ENCODE measurements around the gene C4orf50. TPM values are rescaled to one million over a fixed set of nuclear protein-coding genes. Genes with fewer than 3 reads are reported as not detected.

Gene C4orf50
- total RNA-seq, 1 experiment from 2014 or later, result not detected

DNA sequence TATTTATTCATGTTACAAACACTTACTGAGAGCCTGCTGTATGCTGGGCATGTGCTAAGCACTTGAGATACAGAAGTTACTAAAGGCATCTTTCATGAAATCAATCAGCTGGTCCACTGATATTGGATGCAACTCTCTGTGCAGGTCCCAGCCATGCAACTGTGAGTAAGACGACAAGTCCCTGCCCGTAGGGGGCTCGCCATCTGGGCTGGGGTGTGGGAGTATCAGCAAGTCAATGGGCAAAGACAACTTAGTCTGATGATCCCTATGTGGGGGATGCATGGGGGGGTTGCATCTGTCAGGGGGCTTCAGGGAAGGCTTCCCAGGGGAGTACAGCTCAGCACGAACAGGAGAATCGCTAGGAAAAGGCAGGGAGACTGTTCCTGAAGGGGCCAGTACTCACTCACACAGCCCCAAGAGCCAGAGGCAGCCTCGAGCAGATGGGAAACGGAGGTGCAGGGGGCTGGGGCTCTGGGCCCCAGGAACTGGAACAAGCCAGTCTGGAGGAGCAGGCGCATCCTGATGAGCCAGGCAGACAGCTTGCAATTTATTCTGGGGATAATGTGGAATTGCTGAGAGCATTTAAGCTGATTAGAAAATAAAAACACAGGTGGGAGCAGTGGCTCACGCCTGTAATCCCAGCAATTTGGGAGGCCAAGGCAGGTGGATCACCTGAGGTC, 165.6 kb downstream of the C4orf50 start:
- no peaks in the 10 kb centered on the region for H3F3A ChIP-seq (ENCODE audit: insufficient read depth, low read depth)
- H3K9me3 ChIP-seq (ENCODE audit: insufficient read depth, low read depth), result no peaks in the 10 kb centered on the region
- no peaks in the 10 kb centered on the region for H3K79me2 ChIP-seq (ENCODE audit: low read depth)
- BruUV-seq (replicated peaks), result no TSS peak
- H4K20me1 ChIP-seq (ENCODE audit: insufficient read depth), result no peaks in the 10 kb centered on the region
- H3K9me2 ChIP-seq (ENCODE audit: insufficient read depth), result no peaks in the 10 kb centered on the region
- POLR2A ChIA-PET (ENCODE audit: unreplicated experiment), result no interaction called here
- intact Hi-C loops (cut with micrococcal nuclease; ENCODE audit: unreplicated experiment), result no loop called here
- H2AFZ ChIP-seq, result no peak overlapping the region
- no peak overlapping the region for H3K4me3 ChIP-seq
- TF ChIP-seq, protein P1, sequence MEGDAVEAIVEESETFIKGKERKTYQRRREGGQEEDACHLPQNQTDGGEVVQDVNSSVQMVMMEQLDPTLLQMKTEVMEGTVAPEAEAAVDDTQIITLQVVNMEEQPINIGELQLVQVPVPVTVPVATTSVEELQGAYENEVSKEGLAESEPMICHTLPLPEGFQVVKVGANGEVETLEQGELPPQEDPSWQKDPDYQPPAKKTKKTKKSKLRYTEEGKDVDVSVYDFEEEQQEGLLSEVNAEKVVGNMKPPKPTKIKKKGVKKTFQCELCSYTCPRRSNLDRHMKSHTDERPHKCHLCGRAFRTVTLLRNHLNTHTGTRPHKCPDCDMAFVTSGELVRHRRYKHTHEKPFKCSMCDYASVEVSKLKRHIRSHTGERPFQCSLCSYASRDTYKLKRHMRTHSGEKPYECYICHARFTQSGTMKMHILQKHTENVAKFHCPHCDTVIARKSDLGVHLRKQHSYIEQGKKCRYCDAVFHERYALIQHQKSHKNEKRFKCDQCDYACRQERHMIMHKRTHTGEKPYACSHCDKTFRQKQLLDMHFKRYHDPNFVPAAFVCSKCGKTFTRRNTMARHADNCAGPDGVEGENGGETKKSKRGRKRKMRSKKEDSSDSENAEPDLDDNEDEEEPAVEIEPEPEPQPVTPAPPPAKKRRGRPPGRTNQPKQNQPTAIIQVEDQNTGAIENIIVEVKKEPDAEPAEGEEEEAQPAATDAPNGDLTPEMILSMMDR (conservative IDR thresholded peaks at IDR 0.05), result no peak
- H3K36me3 ChIP-seq (ENCODE audit: low read depth), result no peaks in the 10 kb centered on the region
- CTCF ChIA-PET, result no interaction called here
- H3K27ac ChIP-seq, result no peak overlapping the region
- DNase-seq, result no peak
- H3K4me1 ChIP-seq (replicated peaks; ENCODE audit: insufficient read depth), result no peaks in the 10 kb centered on the region
- H3K27me3 ChIP-seq (ENCODE audit: insufficient read depth, low read depth), result peaks cover 35% of the 10 kb centered on the region
- no peak overlapping the region for H3K4me2 ChIP-seq

DNA sequence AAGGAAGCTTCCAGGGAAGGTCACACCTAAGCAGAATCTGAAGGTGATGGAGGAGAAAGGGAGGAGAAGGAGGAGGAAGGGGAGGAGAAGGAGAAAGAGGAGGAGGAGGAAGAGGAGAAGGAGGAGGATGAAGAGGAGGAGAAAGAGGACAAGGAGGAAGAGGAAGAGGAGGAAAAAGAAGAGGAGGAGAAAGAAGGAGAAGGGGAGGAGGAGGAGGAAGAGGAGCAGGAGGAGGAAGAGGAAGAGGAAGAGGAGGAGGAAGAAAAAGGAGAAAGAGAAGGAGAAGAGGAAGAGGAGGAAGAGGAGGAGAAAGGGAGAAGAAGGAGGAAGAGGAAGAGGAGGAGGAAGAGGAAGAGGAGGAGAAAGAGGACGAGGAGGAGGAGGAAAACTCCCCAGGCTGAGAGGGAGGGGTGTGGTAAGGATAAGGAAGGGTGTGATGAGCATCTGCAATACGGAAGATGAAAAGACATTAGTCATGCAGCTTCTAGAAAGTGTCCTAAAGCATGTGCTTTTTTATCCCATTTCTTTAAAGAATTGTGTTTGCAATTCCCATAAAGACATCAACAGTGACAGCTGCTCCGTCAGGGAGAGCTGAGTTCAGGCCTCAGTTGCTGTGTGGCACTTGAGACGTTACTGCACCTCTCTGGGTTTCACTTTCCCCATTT, 166.5 kb downstream of the C4orf50 start:
- no peak overlapping the region for H3K27ac ChIP-seq
- no peak for DNase-seq
- no peaks in the 10 kb centered on the region for H4K20me1 ChIP-seq (ENCODE audit: insufficient read depth)
- peaks cover 41% of the 10 kb centered on the region for H3K27me3 ChIP-seq (ENCODE audit: insufficient read depth, low read depth)
- no TSS peak for BruUV-seq (replicated peaks)
- TF ChIP-seq, protein P1 (conservative IDR thresholded peaks at IDR 0.05), result no peak
- TF ChIP-seq EZH2 (IDR thresholded peaks at IDR 0.05; ENCODE audit: low read depth), result no peak
- intact Hi-C loops (cut with micrococcal nuclease; ENCODE audit: unreplicated experiment), result no loop called here
- no peak overlapping the region for H3K4me2 ChIP-seq
- no peaks in the 10 kb centered on the region for H3K79me2 ChIP-seq (ENCODE audit: low read depth)
- no peaks in the 10 kb centered on the region for H3K36me3 ChIP-seq (ENCODE audit: low read depth)
- no peak overlapping the region for H2AFZ ChIP-seq
- CTCF ChIA-PET, result no interaction called here
- no peak overlapping the region for H3K4me3 ChIP-seq
- H3K9me3 ChIP-seq (ENCODE audit: insufficient read depth, low read depth), result no peaks in the 10 kb centered on the region
- no peaks in the 10 kb centered on the region for H3K9me2 ChIP-seq (ENCODE audit: insufficient read depth)
- H3K4me1 ChIP-seq (replicated peaks; ENCODE audit: insufficient read depth), result no peaks in the 10 kb centered on the region
- no peaks in the 10 kb centered on the region for H3F3A ChIP-seq (ENCODE audit: insufficient read depth, low read depth)
- POLR2A ChIA-PET (ENCODE audit: unreplicated experiment), result no interaction called here

Small RNA genes within 50 kb of the gene (microRNA-seq; reads per million reads assigned to microRNA genes)
- gene MIR378D1 (ENCODE audit: borderline number of aligned reads, borderline replicate concordance), result not detected

Other genes with a start within 250 kb of the C4orf50 start
- not detected in 2 replicates for gene CRMP1, start 125.3 kb downstream of the C4orf50 start, total RNA-seq (2021)
- not detected in 2 replicates for gene JAKMIP1, start 182.1 kb upstream of the C4orf50 start, total RNA-seq (2021)

Measured in PC-9 (cell line).